GM19099 (cell line): ENCODE measurements around the gene PSMD5.

Experiments
- POLR2A ChIP-seq: IDR thresholded peaks from 3 replicates; pipeline ENCODE4 v1.6.1; 2011; ENCODE audit warnings: low read depth; ENCODE audit not compliant: insufficient read length; ENCODE audit errors: extremely low read depth

The PSMD5 gene

GRCh38 chr9:120773256-120773655, 69.5 kb downstream of the PSMD5 start:
- TF ChIP-seq POLR2A = no peak

- no peak for TF ChIP-seq POLR2A
Measured at GRCh38 chr9:120770931-120771330, 71.8 kb downstream of the PSMD5 start.

GRCh38 chr9:120768886-120769285, 73.8 kb downstream of the PSMD5 start:
- no peak for TF ChIP-seq POLR2A

GRCh38 chr9:120768247-120768646, 74.5 kb downstream of the PSMD5 start:
- TF ChIP-seq POLR2A = no peak

GRCh38 chr9:120767451-120767850, 75.3 kb downstream of the PSMD5 start:
- no peak for TF ChIP-seq POLR2A
